GM12878 (cell line): ENCODE results near the gene NCAM2. TPM values are rescaled to one million over a fixed set of nuclear protein-coding genes. Genes with fewer than 3 reads are reported as not detected.

Experiments used
- ATAC-seq: fragments of 200-7000 bp; cut with Tn5 transposase; 3 replicates; pipeline ENCODE4 v1.9.1; 2020; ENCODE audit warnings: mild to moderate bottlenecking, moderate library complexity
- BruUV-seq: library from RNA; stranded (reverse); fragments of 400-500 nt; replicated peaks from 2 replicates; lab custom pipeline; 2021; lab: Mats Ljungman, UMichigan
- CTCF ChIA-PET: fragments of 300-600 bp; sonication (Branson Sonifier 250); formaldehyde crosslinking; extraction: SDS; loops from one replicate; lab custom pipeline; 2021; ENCODE audit warnings: inconsistent platforms; lab: Yijun Ruan, JAX
- POLR2A ChIA-PET: fragments of 350-600 bp; formaldehyde crosslinking; extraction: SDS; loops from one replicate; lab custom pipeline; 2021; ENCODE audit warnings: inconsistent platforms; lab: Charles Lee
- RAD21 ChIA-PET: fragments of 300-600 bp; sonication (Branson Sonifier 250); formaldehyde crosslinking; loops from one replicate; lab custom pipeline; 2023; ENCODE audit warnings: antibody characterized with exemption; ENCODE audit not compliant: unreplicated experiment; lab: Charles Lee
- SMC1A ChIA-PET: fragments of 300-600 bp; sonication (Branson Sonifier 250); formaldehyde crosslinking; loops from one replicate; lab custom pipeline; 2023; ENCODE audit not compliant: unreplicated experiment, uncharacterized antibody; lab: Charles Lee
- DNase-seq: peaks from one replicate; pipeline ENCODE4 v3.0.0-alpha.2; 2011; ENCODE audit warnings: low read depth, low spot score
- FAIRE-seq: peaks from 3 replicates; lab custom pipeline; 2011; peaks lifted over from hg19 to GRCh38; lab: Jason Lieb, UNC
- H2AFZ ChIP-seq: 2 replicates; pipeline ENCODE4 v1.6.0; 2011; ENCODE audit warnings: low read depth, low read length, control low read depth; ENCODE audit not compliant: control insufficient read depth
- H3K27ac ChIP-seq: 2 replicates; pipeline ENCODE4 v1.5.1; 2011; ENCODE audit warnings: control low read depth; ENCODE audit not compliant: control insufficient read depth, insufficient read depth
- H3K27me3 ChIP-seq, 2 experiments: replicated peaks in 1 of 2; 2 replicates each; pipeline versions ENCODE4 v1.6.0 to v1.6.1; 2011; ENCODE audit warnings: low read length in 1 of 2; ENCODE audit not compliant: control insufficient read depth in 2 of 2, insufficient read depth in 2 of 2
- H3K36me3 ChIP-seq, 2 experiments: 2 replicates each; pipeline ENCODE4 v1.5.1; 2011; ENCODE audit warnings: low read length in 1 of 2; ENCODE audit not compliant: control insufficient read depth in 2 of 2, insufficient read depth in 2 of 2
- H3K4me1 ChIP-seq: 2 replicates; pipeline ENCODE4 v1.6.1; 2011; ENCODE audit warnings: mild to moderate bottlenecking, low read length, moderate library complexity, mixed read lengths; ENCODE audit not compliant: control insufficient read depth, insufficient read depth
- H3K4me2 ChIP-seq: 2 replicates; pipeline ENCODE4 v1.6.0; 2011; ENCODE audit warnings: control low read depth; ENCODE audit not compliant: control insufficient read depth, insufficient read depth
- H3K4me3 ChIP-seq: fragments of 200-600 bp; sonication (generic); 2 replicates; pipeline ENCODE4 v1.5.1; 2016
- H3K79me2 ChIP-seq: 2 replicates; pipeline ENCODE4 v1.6.0; 2011; ENCODE audit warnings: low read length; ENCODE audit not compliant: control insufficient read depth, insufficient read depth
- H3K9ac ChIP-seq: 2 replicates; pipeline ENCODE4 v1.8.0; 2011; ENCODE audit warnings: low read length, control low read depth, mixed read lengths; ENCODE audit not compliant: control insufficient read depth, insufficient read depth
- H3K9me3 ChIP-seq: replicated peaks from 3 replicates; pipeline ENCODE4 v1.5.1; 2011; ENCODE audit warnings: mild to moderate bottlenecking, low read length; ENCODE audit not compliant: control insufficient read depth, insufficient read depth
- H4K20me1 ChIP-seq: 2 replicates; pipeline ENCODE4 v1.6.0; 2011; ENCODE audit not compliant: control insufficient read depth, insufficient read depth
- CHD1 ChIP-seq: IDR thresholded peaks from 2 replicates; pipeline ENCODE4 v1.6.1; 2012; ENCODE audit warnings: low read depth, low read length, improper control_type of control experiment
- EP300 ChIP-seq, 2 experiments: fragments of 150-350 bp in 1 of 2; IDR thresholded peaks; 2 replicates each; pipeline ENCODE4 v1.6.1; 2011 to 2012; ENCODE audit warnings: low read depth in 2 of 2, low read length in 2 of 2, borderline replicate concordance in 1 of 2, improper control_type of control experiment in 1 of 2, inconsistent platforms in 1 of 2; ENCODE audit not compliant: control insufficient read depth in 1 of 2
- ETV6 ChIP-seq, 2 experiments: fragments of 450-650 bp in 1 of 2; IDR thresholded peaks in 1 of 2; conservative IDR thresholded peaks in 1 of 2; 2 replicates each; pipeline ENCODE4 v1.6.1; 2014; ENCODE audit warnings: antibody characterized with exemption in 1 of 2, borderline replicate concordance in 1 of 2, low read depth in 1 of 2, mild to moderate bottlenecking in 1 of 2, moderate library complexity in 1 of 2
- IKZF1 ChIP-seq: fragments of 450-650 bp; conservative IDR thresholded peaks from 2 replicates; pipeline ENCODE4 v1.6.1; 2017; ENCODE audit warnings: antibody characterized with exemption, mild to moderate bottlenecking
- IKZF2 ChIP-seq, 2 experiments: fragments of 450-650 bp; IDR thresholded peaks; 2 replicates each; pipeline ENCODE4 v1.6.1; 2017; ENCODE audit warnings: mild to moderate bottlenecking in 2 of 2, moderate library complexity in 2 of 2
- JUND ChIP-seq: IDR thresholded peaks from 2 replicates; pipeline ENCODE4 v1.6.1; 2012; ENCODE audit warnings: low read depth, mild to moderate bottlenecking, low read length, improper control_type of control experiment, moderate library complexity
- NR2C2 ChIP-seq: IDR thresholded peaks from 2 replicates; pipeline ENCODE4 v1.6.1; 2011; ENCODE audit warnings: borderline replicate concordance, low read depth; ENCODE audit not compliant: control insufficient read depth, insufficient read length
- NR2F1 ChIP-seq: fragments of 450-650 bp; conservative IDR thresholded peaks from 2 replicates; pipeline ENCODE4 v1.6.1; 2017; ENCODE audit warnings: mild to moderate bottlenecking
- POLR2AphosphoS5 ChIP-seq: IDR thresholded peaks from 2 replicates; pipeline ENCODE4 v1.6.1; 2011; ENCODE audit warnings: mild to moderate bottlenecking, low read length, inconsistent platforms
- SMARCA5 ChIP-seq: fragments of 450-650 bp; IDR thresholded peaks from 2 replicates; pipeline ENCODE4 v1.6.1; 2017; ENCODE audit warnings: mild to moderate bottlenecking
- SREBF1 ChIP-seq: IDR thresholded peaks from 2 replicates; pipeline ENCODE4 v1.6.1; 2012; ENCODE audit warnings: mild to moderate bottlenecking, low read length
- ZSCAN29 ChIP-seq: fragments of 450-650 bp; IDR thresholded peaks from 2 replicates; pipeline ENCODE4 v1.6.1; 2017; ENCODE audit warnings: mild to moderate bottlenecking, moderate library complexity
- ZZZ3 ChIP-seq: IDR thresholded peaks from 2 replicates; pipeline ENCODE4 v1.6.1; 2011; ENCODE audit warnings: low read depth; ENCODE audit not compliant: control insufficient read depth, insufficient read length
- WGBS: methylation state at CpG from one replicate; pipeline ENCODE4 v1.1.6; 2016; ENCODE audit warnings: low lambda C conversion rate; ENCODE audit not compliant: insufficient replicate concordance, insufficient coverage; ENCODE audit errors: missing lambda C conversion rate; 5-methylcytosine and 5-hydroxymethylcytosine counted together
- in situ Hi-C: fragments of 300-500 bp; cut with MboI; formaldehyde crosslinking; loops from 9 replicates; pipeline ENCODE4 v1.14.3; 2018; ENCODE audit warnings: mixed read lengths
- intact Hi-C: fragments of 100-400 bp; cut with micrococcal nuclease; formaldehyde crosslinking; loops from one replicate; pipeline ENCODE4 v1.14.2; 2022; ENCODE audit not compliant: unreplicated experiment
- polyA plus RNA-seq, 11 experiments: library from polyadenylated mRNA; depleted of rRNA in 4 of 11; unstranded in 6 of 11; stranded (reverse) in 5 of 11; fragments of >200 nt; fragmentation: Nextera tagmentation in 4 of 11; fragmentation: Illumina TruSeq in 1 of 11; extraction: Ambion mirVana in 4 of 11; extraction: Trizol in 1 of 11; gene quantifications; 1 replicate in 1 of 11; 2 replicates in 10 of 11; pipeline versions ENCODE4 v1.2.1 to v1.2.3, GENCODE V29; 2011 to 2016; ENCODE audit warnings: inconsistent platforms in 2 of 11, missing spikeins in 2 of 11, low read depth in 1 of 11
- total RNA-seq, 4 experiments: library from RNA; depleted of rRNA in 3 of 4; stranded (reverse); fragments of >200 nt in 3 of 4; fragmentation: Illumina TruSeq in 1 of 4; extraction: Trizol in 1 of 4; gene quantifications; 2 replicates each; pipeline versions ENCODE4 v1.2.1 to v1.2.3, GENCODE V29; 2013 to 2021
- TF ChIP-seq, protein P1 (sequence below): IDR thresholded peaks from 2 replicates; pipeline ENCODE4 v1.6.1; 2012; ENCODE audit warnings: low read depth, low read length, improper control_type of control experiment
- TF ChIP-seq, protein P2 (sequence below): fragments of 450-650 bp; formaldehyde crosslinking; IDR thresholded peaks from 2 replicates; pipeline ENCODE4 v1.4.0; 2020; ENCODE audit warnings: mild to moderate bottlenecking, moderate library complexity
- TF ChIP-seq, protein P3 (sequence below): IDR thresholded peaks from 2 replicates; pipeline ENCODE4 v1.6.1; 2012; ENCODE audit warnings: low read depth, low read length, improper control_type of control experiment

The NCAM2 gene
- total and polyA plus RNA-seq, 10 of the 15 experiments (the other 5 are each of a cell fraction or from before 2014, with no cell fraction given) = 0.23 to 0.27 TPM; not detected in 8

DNA sequence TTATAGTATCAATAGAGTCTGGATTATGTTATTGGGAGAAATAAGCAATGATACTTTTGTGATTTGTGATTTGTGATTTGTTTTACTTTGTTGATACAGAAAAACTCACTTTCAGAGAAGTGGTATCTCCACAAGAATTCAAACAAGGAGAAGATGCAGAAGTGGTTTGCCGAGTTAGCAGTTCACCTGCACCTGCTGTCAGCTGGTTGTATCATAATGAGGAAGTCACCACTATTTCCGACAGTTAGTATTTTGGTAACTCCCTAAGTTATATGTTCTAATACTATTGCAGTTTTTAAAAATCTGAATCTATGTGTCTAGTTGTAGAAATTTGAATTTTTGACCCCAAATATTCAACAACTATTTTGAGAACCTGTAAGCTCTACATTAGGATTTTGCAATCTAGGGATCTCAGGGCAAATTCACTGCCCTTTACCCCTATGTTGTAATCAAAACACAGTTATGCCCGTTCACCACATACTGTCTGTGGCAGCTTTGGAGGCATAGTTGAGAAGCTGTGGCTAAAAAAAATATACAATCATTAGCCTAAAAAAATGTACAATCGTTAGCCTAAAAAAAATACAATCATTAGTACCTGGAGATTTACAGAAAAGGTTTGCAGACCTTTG lies 288.1 kb downstream of the NCAM2 start:
- no peaks in the 10 kb centered on the region for H4K20me1 ChIP-seq
- H3K36me3 ChIP-seq = no peaks in the 10 kb centered on the region
- H3K4me3 ChIP-seq = no peak overlapping the region
- no peak overlapping the region for H3K27ac ChIP-seq
- no peak overlapping the region for H3K9ac ChIP-seq
- in situ Hi-C loops (no loop called here), intact Hi-C loops (no loop called here)
- POLR2A ChIA-PET = no interaction called here
- H3K4me2 ChIP-seq = no peak overlapping the region
- CTCF ChIA-PET = no interaction called here
- FAIRE-seq = no peak
- WGBS = 8% methylated on average over 4 of the region's 4 CpGs
- DNase-seq = no peak
- ATAC-seq = no peak
- H2AFZ ChIP-seq = no peak overlapping the region
- RAD21 ChIA-PET = no interaction called here
- BruUV-seq = no TSS peak
- H3K9me3 ChIP-seq = no peaks in the 10 kb centered on the region
- no peaks in the 10 kb centered on the region for H3K4me1 ChIP-seq
- SMC1A ChIA-PET = no interaction called here
- no peaks in the 10 kb centered on the region for H3K79me2 ChIP-seq
- H3K27me3 ChIP-seq = no peaks in the 10 kb centered on the region
- TF ChIP-seq EP300 (IDR thresholded peaks at IDR 0.05; ENCODE audit: borderline replicate concordance in 1 of 2, control insufficient read depth in 1 of 2, low read depth in 2 of 2, low read length in 2 of 2) (no peak), CHD1 (no peak), NR2F1 (no peak), SMARCA5 (no peak), NR2C2 (no peak), JUND (no peak), ETV6 (conservative IDR thresholded peaks at IDR 0.05 in 1 of 2, IDR thresholded peaks at IDR 0.05 in 1 of 2; ENCODE audit: borderline replicate concordance in 1 of 2, low read depth in 1 of 2) (no peak), SREBF1 (no peak), IKZF1 (no peak), IKZF2 (IDR thresholded peaks at IDR 0.05) (no peak), POLR2AphosphoS5 (no peak), ZZZ3 (no peak), ZSCAN29 (no peak)
- TF ChIP-seq, protein P1, sequence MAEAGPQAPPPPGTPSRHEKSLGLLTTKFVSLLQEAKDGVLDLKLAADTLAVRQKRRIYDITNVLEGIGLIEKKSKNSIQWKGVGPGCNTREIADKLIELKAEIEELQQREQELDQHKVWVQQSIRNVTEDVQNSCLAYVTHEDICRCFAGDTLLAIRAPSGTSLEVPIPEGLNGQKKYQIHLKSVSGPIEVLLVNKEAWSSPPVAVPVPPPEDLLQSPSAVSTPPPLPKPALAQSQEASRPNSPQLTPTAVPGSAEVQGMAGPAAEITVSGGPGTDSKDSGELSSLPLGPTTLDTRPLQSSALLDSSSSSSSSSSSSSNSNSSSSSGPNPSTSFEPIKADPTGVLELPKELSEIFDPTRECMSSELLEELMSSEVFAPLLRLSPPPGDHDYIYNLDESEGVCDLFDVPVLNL = no peak
- TF ChIP-seq, protein P2, sequence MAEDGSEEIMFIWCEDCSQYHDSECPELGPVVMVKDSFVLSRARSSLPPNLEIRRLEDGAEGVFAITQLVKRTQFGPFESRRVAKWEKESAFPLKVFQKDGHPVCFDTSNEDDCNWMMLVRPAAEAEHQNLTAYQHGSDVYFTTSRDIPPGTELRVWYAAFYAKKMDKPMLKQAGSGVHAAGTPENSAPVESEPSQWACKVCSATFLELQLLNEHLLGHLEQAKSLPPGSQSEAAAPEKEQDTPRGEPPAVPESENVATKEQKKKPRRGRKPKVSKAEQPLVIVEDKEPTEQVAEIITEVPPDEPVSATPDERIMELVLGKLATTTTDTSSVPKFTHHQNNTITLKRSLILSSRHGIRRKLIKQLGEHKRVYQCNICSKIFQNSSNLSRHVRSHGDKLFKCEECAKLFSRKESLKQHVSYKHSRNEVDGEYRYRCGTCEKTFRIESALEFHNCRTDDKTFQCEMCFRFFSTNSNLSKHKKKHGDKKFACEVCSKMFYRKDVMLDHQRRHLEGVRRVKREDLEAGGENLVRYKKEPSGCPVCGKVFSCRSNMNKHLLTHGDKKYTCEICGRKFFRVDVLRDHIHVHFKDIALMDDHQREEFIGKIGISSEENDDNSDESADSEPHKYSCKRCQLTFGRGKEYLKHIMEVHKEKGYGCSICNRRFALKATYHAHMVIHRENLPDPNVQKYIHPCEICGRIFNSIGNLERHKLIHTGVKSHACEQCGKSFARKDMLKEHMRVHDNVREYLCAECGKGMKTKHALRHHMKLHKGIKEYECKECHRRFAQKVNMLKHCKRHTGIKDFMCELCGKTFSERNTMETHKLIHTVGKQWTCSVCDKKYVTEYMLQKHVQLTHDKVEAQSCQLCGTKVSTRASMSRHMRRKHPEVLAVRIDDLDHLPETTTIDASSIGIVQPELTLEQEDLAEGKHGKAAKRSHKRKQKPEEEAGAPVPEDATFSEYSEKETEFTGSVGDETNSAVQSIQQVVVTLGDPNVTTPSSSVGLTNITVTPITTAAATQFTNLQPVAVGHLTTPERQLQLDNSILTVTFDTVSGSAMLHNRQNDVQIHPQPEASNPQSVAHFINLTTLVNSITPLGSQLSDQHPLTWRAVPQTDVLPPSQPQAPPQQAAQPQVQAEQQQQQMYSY (CRISPR knock-in tag) = no peak
- TF ChIP-seq, protein P3, sequence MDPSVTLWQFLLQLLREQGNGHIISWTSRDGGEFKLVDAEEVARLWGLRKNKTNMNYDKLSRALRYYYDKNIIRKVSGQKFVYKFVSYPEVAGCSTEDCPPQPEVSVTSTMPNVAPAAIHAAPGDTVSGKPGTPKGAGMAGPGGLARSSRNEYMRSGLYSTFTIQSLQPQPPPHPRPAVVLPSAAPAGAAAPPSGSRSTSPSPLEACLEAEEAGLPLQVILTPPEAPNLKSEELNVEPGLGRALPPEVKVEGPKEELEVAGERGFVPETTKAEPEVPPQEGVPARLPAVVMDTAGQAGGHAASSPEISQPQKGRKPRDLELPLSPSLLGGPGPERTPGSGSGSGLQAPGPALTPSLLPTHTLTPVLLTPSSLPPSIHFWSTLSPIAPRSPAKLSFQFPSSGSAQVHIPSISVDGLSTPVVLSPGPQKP = no peak
- TF ChIP-seq, all 136 proteins: peak for 0
